Fibroblast of lung (primary cell): Measurements from ENCODE around the gene ADAMTS14. TPM values are rescaled to one million over a fixed set of nuclear protein-coding genes. Genes with fewer than 3 reads are reported as not detected.
A peak's percentile ranks its signal among the peaks of the same experiment; 100 is the strongest.

Source experiments
- DNase-seq, 2 donors: peaks; one replicate each; pipeline versions ENCODE4 v3.0.0 to v3.0.0-alpha.2; 2010; ENCODE audit warnings: low read depth in 2 of 2
- H2AFZ ChIP-seq: 2 replicates; pipeline ENCODE4 v1.5.1; 2012; ENCODE audit warnings: low read length, control low read depth, inconsistent platforms
- H3K27ac ChIP-seq: 2 replicates; pipeline ENCODE4 v1.5.1; 2011; ENCODE audit warnings: low read length, control low read depth; ENCODE audit not compliant: insufficient read depth
- H3K27me3 ChIP-seq: 2 replicates; pipeline ENCODE4 v1.5.1; 2011; ENCODE audit warnings: mild to moderate bottlenecking, low read length; ENCODE audit not compliant: control insufficient read depth, insufficient read depth
- H3K36me3 ChIP-seq: 2 replicates; pipeline ENCODE4 v1.5.1; 2011; ENCODE audit warnings: low read length; ENCODE audit not compliant: control insufficient read depth, insufficient read depth
- H3K4me1 ChIP-seq: 2 replicates; pipeline ENCODE4 v1.5.1; 2011; ENCODE audit warnings: low read length; ENCODE audit not compliant: control insufficient read depth, insufficient read depth; ENCODE audit errors: extremely low read depth
- H3K4me2 ChIP-seq: 2 replicates; pipeline ENCODE4 v1.5.1; 2011; ENCODE audit warnings: low read length, control low read depth; ENCODE audit not compliant: insufficient read depth; ENCODE audit errors: extremely low read depth
- H3K4me3 ChIP-seq, 4 experiments: fragments of 200-600 bp in 1 of 4; sonication (generic) in 1 of 4; replicated peaks in 1 of 4; 2 replicates each; pipeline ENCODE4 v1.5.1; 2011 to 2016; ENCODE audit warnings: low read length in 4 of 4, low read depth in 3 of 4, mild to moderate bottlenecking in 3 of 4, control low read depth in 2 of 4, inconsistent platforms in 1 of 4, mixed read lengths in 1 of 4; ENCODE audit not compliant: insufficient read depth in 1 of 4; ENCODE audit errors: control extremely low read depth in 1 of 4
- H3K79me2 ChIP-seq: 2 replicates; pipeline ENCODE4 v1.5.1; 2012; ENCODE audit warnings: mild to moderate bottlenecking, low read length, inconsistent platforms; ENCODE audit not compliant: control insufficient read depth, insufficient read depth
- H3K9ac ChIP-seq: 2 replicates; pipeline ENCODE4 v1.5.1; 2011; ENCODE audit warnings: mild to moderate bottlenecking, low read length, control low read depth; ENCODE audit not compliant: insufficient read depth
- H3K9me3 ChIP-seq: 2 replicates; pipeline ENCODE4 v1.5.1; 2012; ENCODE audit warnings: low read depth, low read length; ENCODE audit not compliant: control insufficient read depth, insufficient read depth
- H4K20me1 ChIP-seq: 2 replicates; pipeline ENCODE4 v1.5.1; 2011; ENCODE audit warnings: low read length; ENCODE audit not compliant: control insufficient read depth, insufficient read depth; ENCODE audit errors: extremely low read depth
- EZH2 ChIP-seq: IDR thresholded peaks from 2 replicates; pipeline ENCODE4 v1.5.1; 2012; ENCODE audit warnings: low read length, control low read depth, mild to moderate bottlenecking; ENCODE audit errors: missing control alignments
- polyA plus RNA-seq, 2 donors: library from polyadenylated mRNA; depleted of rRNA in 1 of 2; stranded (reverse) in 1 of 2; unstranded in 1 of 2; fragments of >200 nt; gene quantifications; 2 replicates each; pipeline ENCODE4 v1.2.1, GENCODE V29; 2011 to 2012; ENCODE audit warnings: missing spikeins in 1 of 2
- total RNA-seq: library from RNA; depleted of rRNA; stranded (reverse); fragments of >200 nt; gene quantifications from 2 replicates; pipeline ENCODE4 v1.2.1, GENCODE V29; 2014
- TF ChIP-seq, protein P1 (sequence below), 2 donors: IDR thresholded peaks in 1 of 2; conservative IDR thresholded peaks in 1 of 2; 1 replicate in 1 of 2; 2 replicates in 1 of 2; pipeline ENCODE4 v1.5.1; 2011 to 2012; ENCODE audit warnings: low read length in 2 of 2, control low read depth in 1 of 2, inconsistent platforms in 1 of 2, low read depth in 1 of 2, mild to moderate bottlenecking in 1 of 2

Gene ADAMTS14
- total and polyA plus RNA-seq, 2 donors (not counting 1 experiment from before 2014, with no cell fraction given), result 4.1 to 6.2 TPM

DNA sequence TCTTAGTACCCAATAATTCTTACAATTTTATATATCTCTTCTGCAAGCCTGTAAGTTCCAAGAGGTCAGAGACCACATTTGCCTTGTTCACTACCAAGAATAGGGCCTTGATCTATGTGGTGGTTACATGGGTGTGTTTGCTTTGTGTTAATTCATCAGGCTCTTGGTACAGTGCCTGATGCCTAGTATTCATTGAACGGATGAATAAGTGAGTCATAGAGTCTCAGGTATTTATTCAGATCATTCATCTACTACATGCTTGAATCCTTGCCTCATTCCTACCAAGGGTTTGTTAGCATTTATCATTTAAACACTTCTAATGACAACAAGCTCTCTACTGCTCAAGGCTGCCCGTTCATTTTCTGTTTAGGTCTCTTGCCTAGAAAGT is 132.1 kb downstream of the ADAMTS14 start:
- Histone ChIP-seq H3K4me2 (no peak overlapping the region), H3K27ac (no peak overlapping the region), H4K20me1 (no peaks in the 10 kb centered on the region), H3K79me2 (no peaks in the 10 kb centered on the region), H3K9me3 (no peaks in the 10 kb centered on the region), H3K36me3 (no peaks in the 10 kb centered on the region), H3K4me1 (no peaks in the 10 kb centered on the region), H3K9ac (no peak overlapping the region), H3K4me3 (no peak overlapping the region), H3K27me3 (peaks cover 14% of the 10 kb centered on the region), H2AFZ (no peak overlapping the region)
- TF ChIP-seq, protein P1, sequence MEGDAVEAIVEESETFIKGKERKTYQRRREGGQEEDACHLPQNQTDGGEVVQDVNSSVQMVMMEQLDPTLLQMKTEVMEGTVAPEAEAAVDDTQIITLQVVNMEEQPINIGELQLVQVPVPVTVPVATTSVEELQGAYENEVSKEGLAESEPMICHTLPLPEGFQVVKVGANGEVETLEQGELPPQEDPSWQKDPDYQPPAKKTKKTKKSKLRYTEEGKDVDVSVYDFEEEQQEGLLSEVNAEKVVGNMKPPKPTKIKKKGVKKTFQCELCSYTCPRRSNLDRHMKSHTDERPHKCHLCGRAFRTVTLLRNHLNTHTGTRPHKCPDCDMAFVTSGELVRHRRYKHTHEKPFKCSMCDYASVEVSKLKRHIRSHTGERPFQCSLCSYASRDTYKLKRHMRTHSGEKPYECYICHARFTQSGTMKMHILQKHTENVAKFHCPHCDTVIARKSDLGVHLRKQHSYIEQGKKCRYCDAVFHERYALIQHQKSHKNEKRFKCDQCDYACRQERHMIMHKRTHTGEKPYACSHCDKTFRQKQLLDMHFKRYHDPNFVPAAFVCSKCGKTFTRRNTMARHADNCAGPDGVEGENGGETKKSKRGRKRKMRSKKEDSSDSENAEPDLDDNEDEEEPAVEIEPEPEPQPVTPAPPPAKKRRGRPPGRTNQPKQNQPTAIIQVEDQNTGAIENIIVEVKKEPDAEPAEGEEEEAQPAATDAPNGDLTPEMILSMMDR (conservative IDR thresholded peaks at IDR 0.05 in 1 of 2, IDR thresholded peaks at IDR 0.05 in 1 of 2; ENCODE audit: low read depth in 1 of 2, low read length in 2 of 2), result no peak
- TF ChIP-seq EZH2, result no peak
- DNase-seq, result peak in 1 of 2 donors; percentile 95

DNA sequence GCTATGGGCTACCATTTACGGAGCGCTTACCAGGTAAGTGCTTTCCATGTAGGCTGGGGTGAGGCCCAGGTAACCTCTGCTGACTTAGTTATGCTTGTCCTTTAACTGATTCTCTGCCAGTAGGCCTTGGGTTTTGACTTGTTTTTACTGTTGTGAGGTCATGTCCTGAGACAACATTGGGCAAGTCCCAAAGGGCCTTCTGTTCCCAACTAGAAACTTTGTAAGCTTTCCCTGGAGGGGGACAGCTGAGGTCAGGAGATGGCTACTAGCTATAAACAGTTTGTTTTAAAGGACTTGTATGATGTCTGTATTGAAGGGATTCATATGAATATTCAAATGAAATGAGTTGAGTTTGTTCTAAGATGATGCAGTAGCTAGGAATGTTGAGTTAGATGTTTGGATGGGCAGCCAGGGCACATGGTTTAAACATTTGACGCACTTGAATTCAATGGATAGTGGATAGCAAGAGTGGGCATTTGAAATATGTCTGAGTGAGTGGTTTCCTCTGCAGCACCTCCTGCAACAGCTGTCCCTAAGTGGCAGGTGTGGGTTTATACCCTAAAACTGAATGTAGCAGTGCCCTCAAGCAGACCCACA is 133.4 kb downstream of the ADAMTS14 start:
- Histone ChIP-seq H3K4me1 (no peaks in the 10 kb centered on the region), H3K27ac (no peak overlapping the region), H3K9me3 (no peaks in the 10 kb centered on the region), H3K9ac (no peak overlapping the region), H3K79me2 (no peaks in the 10 kb centered on the region), H3K36me3 (no peaks in the 10 kb centered on the region), H3K4me3 (no peak overlapping the region), H3K4me2 (no peak overlapping the region), H4K20me1 (no peaks in the 10 kb centered on the region), H2AFZ (no peak overlapping the region), H3K27me3 (peaks cover 12% of the 10 kb centered on the region)
- peak in 1 of 2 donors; percentile 50 for DNase-seq
- TF ChIP-seq, protein P1 (conservative IDR thresholded peaks at IDR 0.05 in 1 of 2, IDR thresholded peaks at IDR 0.05 in 1 of 2; ENCODE audit: low read depth in 1 of 2, low read length in 2 of 2), result no peak
- TF ChIP-seq EZH2, result no peak

DNA sequence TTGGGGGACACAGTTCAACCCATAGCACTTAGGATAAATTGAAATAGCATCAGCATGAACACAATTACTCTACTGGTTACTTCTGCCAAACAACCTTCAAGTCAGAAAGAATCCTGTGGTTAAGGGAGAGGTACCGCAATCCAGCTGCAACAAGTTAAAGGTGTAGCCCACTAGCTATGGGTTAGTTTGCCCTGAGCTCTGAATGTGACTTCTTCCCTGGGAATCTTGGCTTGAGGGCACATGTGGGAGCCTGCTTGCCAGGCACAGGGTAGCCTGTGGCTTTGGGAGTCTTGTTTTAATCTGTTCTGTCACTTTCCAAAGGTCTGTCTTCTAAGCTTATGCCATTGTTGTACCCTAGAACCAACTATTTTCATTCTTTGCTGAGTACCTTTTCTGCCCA is 134.5 kb downstream of the ADAMTS14 start:
- Histone ChIP-seq H3K9ac (no peak overlapping the region), H3K27ac (no peak overlapping the region), H3K9me3 (no peaks in the 10 kb centered on the region), H3K36me3 (no peaks in the 10 kb centered on the region), H4K20me1 (no peaks in the 10 kb centered on the region), H3K79me2 (no peaks in the 10 kb centered on the region), H3K4me2 (no peak overlapping the region), H3K27me3 (peaks cover 5% of the 10 kb centered on the region), H2AFZ (no peak overlapping the region), H3K4me3 (no peak overlapping the region), H3K4me1 (no peaks in the 10 kb centered on the region)
- TF ChIP-seq EZH2, result no peak
- TF ChIP-seq, protein P1 (conservative IDR thresholded peaks at IDR 0.05 in 1 of 2, IDR thresholded peaks at IDR 0.05 in 1 of 2; ENCODE audit: low read depth in 1 of 2, low read length in 2 of 2), result no peak
- no peak for DNase-seq
